HG02759 (cell line): ENCODE data around the gene SLC22A2.
"Not testable (repeated sequence)": the region's sequence is repeated elsewhere in the genome, so short reads cannot be mapped to it uniquely, and the experiment has no call there.

Experiments
- ATAC-seq: cut with Tn5 transposase; IDR thresholded peaks from one replicate; pipeline ENCODE4 v1.9.1; 2021; ENCODE audit warnings: mild to moderate bottlenecking, moderate library complexity; ENCODE audit not compliant: unreplicated experiment

Gene SLC22A2

GRCh38 chr6:160252073-160252813, 6.4 kb downstream of the SLC22A2 start:
- no peak for ATAC-seq

GRCh38 chr6:160249671-160250070, 8.9 kb downstream of the SLC22A2 start:
- no peak for ATAC-seq

GRCh38 chr6:160248538-160248937, 10.1 kb downstream of the SLC22A2 start:
- ATAC-seq: no peak

- ATAC-seq: no peak
These were observed 11.2 kb downstream of the SLC22A2 start for GRCh38 chr6:160247457-160247883.

- no peak for ATAC-seq
These were observed 17.9 kb downstream of the SLC22A2 start for GRCh38 chr6:160240691-160241084.

GRCh38 chr6:160239929-160240690, 18.5 kb downstream of the SLC22A2 start:
- no peak for ATAC-seq

- ATAC-seq: no peak
These were observed 19.6 kb downstream of the SLC22A2 start for GRCh38 chr6:160238761-160239751.

- ATAC-seq: no peak
These were observed 20.3 kb downstream of the SLC22A2 start for GRCh38 chr6:160238278-160238711.

GRCh38 chr6:160237597-160238275, 20.9 kb downstream of the SLC22A2 start:
- not testable (repeated sequence) for ATAC-seq

- not testable (repeated sequence) for ATAC-seq
These were observed 22.3 kb downstream of the SLC22A2 start for GRCh38 chr6:160236235-160236872.

GRCh38 chr6:160233950-160234640, 24.5 kb downstream of the SLC22A2 start:
- ATAC-seq: not testable (repeated sequence)

- no peak for ATAC-seq
These were observed 30.9 kb downstream of the SLC22A2 start for GRCh38 chr6:160227769-160228161.

- no peak for ATAC-seq
These were observed 31.4 kb downstream of the SLC22A2 start for GRCh38 chr6:160227038-160227768.

- peak; percentile 59 for ATAC-seq
These were observed 32.5 kb downstream of the SLC22A2 start for GRCh38 chr6:160226118-160226591.

- ATAC-seq: no peak
These were observed 33.9 kb downstream of the SLC22A2 start for GRCh38 chr6:160224639-160225237.

GRCh38 chr6:160222491-160222890, 36.1 kb downstream of the SLC22A2 start:
- ATAC-seq: no peak

GRCh38 chr6:160221918-160222317, 36.7 kb downstream of the SLC22A2 start:
- no peak for ATAC-seq

- ATAC-seq: peak; percentile 74
These were observed 37.2 kb downstream of the SLC22A2 start for GRCh38 chr6:160221423-160221822.
